HL-60/S4 (cell line): ENCODE results near the gene CEP162.
"Not testable (repeated sequence)": the region's sequence is repeated elsewhere in the genome, so short reads cannot be mapped to it uniquely, and the experiment has no call there.

Experiments
- in situ Hi-C: fragments of 300-500 bp; cut with MboI; formaldehyde crosslinking; loops from 2 replicates; pipeline ENCODE4 v1.14.3; 2022; ENCODE audit warnings: low sequenced_read_pairs

The CEP162 gene

GRCh38 chr6:84227044-84227433 lies 404 bp downstream of the CEP162 start:
- in situ Hi-C loops: no loop called here

DNA sequence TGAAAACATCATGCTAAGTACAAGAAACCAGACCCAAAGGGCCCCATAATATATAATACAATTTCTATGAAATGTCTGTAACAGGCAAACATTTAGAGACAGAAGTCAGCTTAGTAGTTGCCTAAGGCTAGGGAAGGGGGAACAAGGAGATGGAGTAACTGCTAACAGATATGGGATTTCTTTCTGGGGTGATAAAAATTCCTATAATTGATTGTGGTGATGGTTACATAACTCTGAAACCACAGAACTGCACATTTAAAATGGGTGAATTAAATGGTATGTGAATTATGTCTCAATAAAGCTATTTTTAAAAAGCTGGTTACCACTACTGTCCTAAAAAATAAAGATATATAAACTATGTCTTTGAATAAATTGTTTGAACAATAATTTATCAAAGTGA lies 3.2 kb downstream of the CEP162 start:
- in situ Hi-C loops: loop anchor here (25.0 kb wide), 1 partner anchor 337 kb away; no protein-coding TSS in a partner anchor

- in situ Hi-C loops: loop anchor here (25.0 kb wide), 1 partner anchor 336 kb away; no protein-coding TSS in a partner anchor
Measured at GRCh38 chr6:84223608-84224007, 3.8 kb downstream of the CEP162 start.

- in situ Hi-C loops: loop anchor here (25.0 kb wide), 1 partner anchor 335 kb away; no protein-coding TSS in a partner anchor
Measured at GRCh38 chr6:84222426-84222825, 5.0 kb downstream of the CEP162 start.

DNA sequence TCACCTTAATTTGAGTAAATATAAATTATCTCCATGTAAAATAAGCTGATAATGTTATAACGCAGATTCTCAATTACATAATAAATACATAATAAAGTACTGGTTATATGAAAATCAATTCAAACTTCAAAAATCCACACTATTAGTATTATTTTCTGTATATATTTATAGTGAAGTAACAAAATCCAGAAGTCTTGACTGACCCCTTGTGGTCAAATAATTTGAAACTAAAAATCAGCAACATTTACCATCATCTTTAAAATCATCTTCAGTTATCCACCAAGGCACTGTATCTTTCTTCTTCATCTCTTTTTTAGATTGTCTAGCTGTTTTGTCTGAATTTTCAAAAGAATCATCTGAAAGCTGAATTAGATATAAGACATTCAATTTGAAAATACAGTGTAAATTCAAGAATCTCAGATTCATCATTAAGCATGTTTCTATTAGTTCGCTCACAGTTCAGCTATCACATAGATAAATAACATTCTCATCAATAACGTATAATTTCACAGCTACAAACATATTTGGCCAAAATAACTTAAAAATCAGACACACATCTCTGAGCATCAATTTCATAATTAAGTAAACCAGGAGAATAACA lies 6.5 kb downstream of the CEP162 start:
- in situ Hi-C loops: loop anchor here (25.0 kb wide), 1 partner anchor 334 kb away; no protein-coding TSS in a partner anchor

DNA sequence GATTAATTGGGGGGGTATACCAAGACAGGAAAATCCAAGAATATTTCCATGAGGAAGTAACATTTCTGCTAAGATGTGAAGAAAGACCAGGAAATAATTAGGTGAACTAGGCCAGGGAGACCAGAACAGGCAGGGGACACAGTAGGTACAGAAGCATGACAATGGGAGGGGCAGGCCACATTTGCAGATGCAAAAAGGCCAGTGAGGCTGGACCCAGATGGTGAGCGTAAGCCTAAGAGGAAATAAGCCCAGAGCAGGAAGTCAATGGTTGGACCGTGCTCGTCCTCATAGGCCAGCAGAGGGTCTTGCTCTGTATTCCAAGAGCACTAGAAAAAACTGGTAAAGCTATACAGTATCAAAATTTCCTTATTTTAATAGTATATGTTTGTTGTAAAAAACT lies 9.4 kb downstream of the CEP162 start:
- in situ Hi-C loops: loop anchor here (25.0 kb wide), 1 partner anchor 331 kb away; no protein-coding TSS in a partner anchor

GRCh38 chr6:84213217-84213616 lies 14.2 kb downstream of the CEP162 start:
- in situ Hi-C loops: loop anchor here (25.0 kb wide), 1 partner anchor 326 kb away; no protein-coding TSS in a partner anchor

- in situ Hi-C loops: loop anchor here (25.0 kb wide), 1 partner anchor 317 kb away; no protein-coding TSS in a partner anchor
Measured at GRCh38 chr6:84204011-84204410, 23.4 kb downstream of the CEP162 start.

DNA sequence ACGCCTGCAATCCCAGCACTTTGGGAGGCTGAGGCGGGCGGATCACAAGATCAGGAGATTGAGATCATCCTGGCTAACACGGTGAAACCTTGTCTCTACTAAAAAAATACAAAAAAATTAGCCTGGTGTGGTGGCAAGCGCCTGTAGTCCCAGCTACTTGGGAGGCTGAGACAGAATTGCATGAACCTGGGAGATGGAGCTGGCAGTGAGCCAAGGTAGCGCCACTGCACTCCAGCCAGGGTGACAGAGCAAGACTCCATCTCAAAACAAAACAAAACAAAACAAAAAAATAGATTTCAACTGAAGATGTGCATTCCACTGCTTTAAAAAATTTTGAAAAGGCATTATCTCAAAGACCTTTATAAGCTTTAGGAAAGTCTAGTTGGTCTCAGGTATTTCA lies 27.5 kb downstream of the CEP162 start:
- in situ Hi-C loops: loop anchor here (25.0 kb wide), 1 partner anchor 313 kb away; no protein-coding TSS in a partner anchor

- in situ Hi-C loops: no loop called here
Measured at GRCh38 chr6:84197708-84198107, 29.7 kb downstream of the CEP162 start.

DNA sequence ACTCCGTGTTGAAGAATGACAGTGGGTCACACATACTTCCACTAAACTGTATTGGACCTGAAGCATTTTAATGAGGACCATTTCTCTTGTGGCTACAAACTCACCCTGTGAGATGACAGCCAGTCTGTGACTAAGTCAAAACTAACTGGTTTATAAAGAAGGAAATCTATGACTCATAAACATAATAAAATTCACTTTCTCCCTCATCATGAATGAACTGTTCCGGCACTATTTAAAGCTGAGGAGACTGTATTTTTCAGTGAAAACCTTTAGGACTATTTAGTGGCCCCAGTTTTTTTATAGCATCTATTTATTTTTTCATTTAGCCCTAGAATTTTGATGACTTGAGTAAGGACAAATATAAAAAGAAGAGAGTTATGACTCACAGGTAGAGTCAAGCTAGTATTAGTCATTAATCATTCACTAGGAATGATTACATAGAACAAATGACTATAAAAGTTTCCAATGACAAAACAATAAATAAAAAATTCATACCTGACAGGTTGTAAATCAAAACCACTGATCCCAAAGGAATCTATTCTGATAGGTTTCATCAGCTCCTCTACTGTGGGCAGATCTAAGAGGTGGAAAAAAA lies 34.2 kb downstream of the CEP162 start:
- in situ Hi-C loops: no loop called here

GRCh38 chr6:84191802-84192201 lies 35.6 kb downstream of the CEP162 start:
- in situ Hi-C loops: no loop called here

- in situ Hi-C loops: not testable (repeated sequence)
Measured at GRCh38 chr6:84189356-84189755, 38.1 kb downstream of the CEP162 start.

DNA sequence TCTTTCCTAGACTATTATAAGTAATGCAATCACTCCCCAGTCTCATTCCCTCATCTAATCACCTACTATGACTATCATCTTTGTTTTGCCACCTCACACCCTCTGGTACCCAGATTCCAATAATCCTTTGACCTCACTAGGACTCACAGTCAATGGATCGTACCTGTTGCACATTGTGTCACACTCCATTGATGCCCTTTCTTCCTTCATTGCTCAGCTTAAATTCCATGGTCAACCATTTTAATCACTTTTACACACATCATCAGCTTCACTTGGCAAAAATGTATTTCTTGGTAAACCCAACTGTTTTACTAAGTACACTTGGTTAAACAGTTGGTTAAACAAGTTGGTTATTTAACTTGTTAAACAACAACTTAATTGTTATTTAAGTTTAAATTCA lies 44.0 kb downstream of the CEP162 start:
- in situ Hi-C loops: no loop called here

DNA sequence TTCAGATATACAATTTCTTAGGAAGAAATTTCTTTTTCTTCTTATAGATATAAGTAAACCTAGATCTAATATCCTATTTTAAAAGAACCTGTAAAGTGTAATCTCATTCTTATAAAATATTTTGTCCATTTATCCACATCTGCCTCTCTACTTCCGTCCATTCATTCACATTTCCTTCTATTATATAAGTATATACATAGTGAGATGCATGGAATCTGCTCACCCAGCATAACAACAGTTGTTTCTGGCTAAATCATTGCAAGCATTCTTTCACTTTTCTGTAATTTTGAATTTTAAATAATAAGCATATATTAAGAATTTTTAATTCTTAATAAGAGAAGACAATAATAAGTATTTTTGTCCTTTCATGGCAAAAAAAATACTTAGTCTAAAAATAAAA lies 45.4 kb downstream of the CEP162 start:
- in situ Hi-C loops: no loop called here

DNA sequence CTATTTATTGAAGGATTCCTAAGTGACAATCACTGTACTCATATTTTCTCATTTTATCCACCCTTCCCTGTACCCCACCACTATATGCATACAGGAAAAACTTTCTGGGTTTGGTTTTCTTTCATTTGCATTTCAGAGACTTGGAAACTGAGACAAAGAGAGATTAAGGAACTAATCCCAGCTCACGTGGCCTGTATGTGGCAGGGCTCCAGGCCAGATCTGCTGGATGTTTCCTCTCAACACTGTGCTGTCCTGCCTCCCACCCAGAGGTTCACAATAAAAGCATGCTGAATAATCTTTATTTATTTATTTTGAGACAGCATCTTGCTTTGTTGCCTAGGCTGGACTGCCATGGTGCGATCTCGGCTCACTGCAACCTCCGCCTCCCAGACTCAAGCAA lies 50.2 kb downstream of the CEP162 start:
- in situ Hi-C loops: no loop called here

DNA sequence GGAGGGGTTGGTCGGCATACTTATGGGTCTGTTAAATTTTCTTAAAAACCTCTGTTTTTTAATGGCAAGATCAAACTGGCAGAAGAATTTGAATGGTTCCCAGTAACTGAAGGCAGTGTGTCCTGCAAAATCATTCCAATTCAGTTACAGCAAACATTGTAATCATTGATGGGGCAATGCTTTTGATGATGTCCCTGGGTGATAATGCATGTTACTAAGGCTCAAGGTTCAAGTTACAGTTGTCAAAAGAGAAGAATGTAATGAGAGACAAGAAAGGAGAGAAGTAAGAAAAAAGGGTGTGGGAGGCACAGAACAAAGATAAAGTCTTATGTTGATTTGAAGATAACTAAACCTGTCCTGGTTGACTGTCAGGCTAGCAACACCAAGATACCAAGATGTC lies 54.9 kb downstream of the CEP162 start:
- in situ Hi-C loops: no loop called here

DNA sequence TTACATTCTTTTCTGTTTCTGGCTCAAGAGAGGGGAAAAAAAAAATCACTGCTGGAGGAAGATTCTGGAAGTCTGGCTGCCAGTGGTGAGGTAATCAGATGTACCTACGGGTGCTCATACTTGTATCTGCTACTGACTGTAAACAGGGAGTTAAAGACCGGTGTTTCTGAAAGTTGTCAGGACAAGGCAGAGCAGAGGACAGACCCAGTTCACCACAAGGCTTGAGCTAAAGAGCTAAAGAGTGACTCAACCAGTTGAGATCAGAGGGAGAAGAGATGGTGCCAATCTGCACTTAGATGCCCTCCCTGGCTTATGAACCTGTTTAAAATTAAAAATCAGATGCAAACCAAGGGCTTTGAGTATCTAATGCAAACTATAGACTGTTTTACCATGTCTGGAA lies 55.4 kb downstream of the CEP162 start:
- in situ Hi-C loops: no loop called here

GRCh38 chr6:84167457-84167856 lies 60.0 kb downstream of the CEP162 start:
- in situ Hi-C loops: no loop called here

- in situ Hi-C loops: no loop called here
Measured at GRCh38 chr6:84166395-84166794, 61.0 kb downstream of the CEP162 start.

DNA sequence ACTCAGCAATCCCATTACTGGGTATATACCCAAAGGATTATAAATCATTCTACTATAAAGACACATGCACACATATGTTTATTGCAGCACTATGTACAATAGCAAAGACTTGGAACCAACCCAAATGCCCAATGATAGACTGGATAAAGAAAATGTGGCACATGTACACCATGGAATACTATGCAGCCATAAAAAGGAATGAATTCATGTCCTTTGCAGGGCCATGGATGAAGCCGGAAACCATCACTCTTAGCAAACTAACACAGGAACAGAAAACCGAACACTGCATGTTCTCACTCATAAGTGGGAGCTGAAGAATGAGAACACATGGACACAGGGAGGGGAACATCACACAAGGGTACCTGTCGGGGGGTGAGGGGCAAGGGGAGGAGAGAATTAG lies 63.1 kb downstream of the CEP162 start:
- in situ Hi-C loops: not testable (repeated sequence)

- in situ Hi-C loops: no loop called here
Measured at GRCh38 chr6:84161190-84161589, 66.3 kb downstream of the CEP162 start.
